ENCODE results near the gene NOP53. TPM values are rescaled to one million over a fixed set of nuclear protein-coding genes. Genes with fewer than 3 reads are reported as not detected.
"Not testable (repeated sequence)": the region's sequence is repeated elsewhere in the genome, so short reads cannot be mapped to it uniquely, and the experiment has no call there.

Gene NOP53
- total RNA-seq, 1 donor = 55.7 TPM

- H3K27me3 ChIP-seq (ENCODE audit: insufficient read depth, low read length) = no peaks in the 10 kb centered on the region
- peak; percentile 97 for DNase-seq (ENCODE audit: insufficient read length, low spot score, missing footprints)
- H4K20me1 ChIP-seq (ENCODE audit: insufficient read depth, low read length) = peaks cover 19% of the 10 kb centered on the region
- H3K9me3 ChIP-seq (ENCODE audit: low read depth, low read length) = no peaks in the 10 kb centered on the region
- TF ChIP-seq CTCF (IDR thresholded peaks at IDR 0.05; ENCODE audit: extremely low read depth, low read depth, low read length) = peak; percentile 75
- peaks cover 11% of the 10 kb centered on the region for H3K4me1 ChIP-seq (ENCODE audit: insufficient read depth, low read length)
- peaks cover 49% of the 10 kb centered on the region for H3K79me2 ChIP-seq (ENCODE audit: insufficient read depth, low read length)
- peak within 1 kb of the TSS; percentile 77 for H2AFZ ChIP-seq (ENCODE audit: low read length)
- peaks cover 22% of the 10 kb centered on the region for H3K36me3 ChIP-seq (ENCODE audit: insufficient read depth, low read length)
- H3K4me3 ChIP-seq (ENCODE audit: insufficient read depth, low read length) = peak within 1 kb of the TSS; percentile 97
- H3K27ac ChIP-seq (ENCODE audit: low read depth, low read length) = peak within 1 kb of the TSS; percentile 78
- H3K4me2 ChIP-seq (ENCODE audit: insufficient read depth, low read length) = peak within 1 kb of the TSS; percentile 81
Measured at GRCh38 chr19:47713046-47714021, 32.0 kb upstream of the NOP53 start, which contains the start of gene EHD2. Gene EHD2, plus strand, starts transcription at chr19:47713422. Its CDS starts 3,191 bp downstream, at chr19:47716613.

- peaks cover 22% of the 10 kb centered on the region for H3K36me3 ChIP-seq (ENCODE audit: insufficient read depth, low read length)
- H3K4me1 ChIP-seq (ENCODE audit: insufficient read depth, low read length) = peaks cover 18% of the 10 kb centered on the region
- no peaks in the 10 kb centered on the region for H3K27me3 ChIP-seq (ENCODE audit: insufficient read depth, low read length)
- peak overlapping the region; percentile 81 for H3K4me2 ChIP-seq (ENCODE audit: insufficient read depth, low read length)
- peaks cover 51% of the 10 kb centered on the region for H3K79me2 ChIP-seq (ENCODE audit: insufficient read depth, low read length)
- peak; percentile 58 for DNase-seq (ENCODE audit: insufficient read length, low spot score, missing footprints)
- no peaks in the 10 kb centered on the region for H3K9me3 ChIP-seq (ENCODE audit: low read depth, low read length)
- peak overlapping the region; percentile 78 for H3K27ac ChIP-seq (ENCODE audit: low read depth, low read length)
- TF ChIP-seq CTCF (IDR thresholded peaks at IDR 0.05; ENCODE audit: extremely low read depth, low read depth, low read length) = no peak
- H4K20me1 ChIP-seq (ENCODE audit: insufficient read depth, low read length) = peaks cover 19% of the 10 kb centered on the region
- no peak overlapping the region for H2AFZ ChIP-seq (ENCODE audit: low read length)
- H3K4me3 ChIP-seq (ENCODE audit: insufficient read depth, low read length) = peak overlapping the region; percentile 97
Measured at GRCh38 chr19:47714339-47714738, 31.0 kb upstream of the NOP53 start.

GRCh38 chr19:47714855-47715254 lies 30.5 kb upstream of the NOP53 start:
- H3K4me3 ChIP-seq (ENCODE audit: insufficient read depth, low read length) = peak overlapping the region; percentile 97
- H3K9me3 ChIP-seq (ENCODE audit: low read depth, low read length); H2AFZ ChIP-seq (ENCODE audit: low read length); DNase-seq (ENCODE audit: insufficient read length, low spot score, missing footprints); H3K27ac ChIP-seq (ENCODE audit: low read depth, low read length); H3K27me3 ChIP-seq (ENCODE audit: insufficient read depth, low read length): not testable (repeated sequence)
- H3K36me3 ChIP-seq (ENCODE audit: insufficient read depth, low read length) = peaks cover 22% of the 10 kb centered on the region
- peaks cover 23% of the 10 kb centered on the region for H3K4me1 ChIP-seq (ENCODE audit: insufficient read depth, low read length)
- peaks cover 19% of the 10 kb centered on the region for H4K20me1 ChIP-seq (ENCODE audit: insufficient read depth, low read length)
- H3K79me2 ChIP-seq (ENCODE audit: insufficient read depth, low read length) = peaks cover 53% of the 10 kb centered on the region
- H3K4me2 ChIP-seq (ENCODE audit: insufficient read depth, low read length) = peak overlapping the region; percentile 81

GRCh38 chr19:47716270-47716937 lies 28.9 kb upstream of the NOP53 start:
- DNase-seq (ENCODE audit: insufficient read length, low spot score, missing footprints) = no peak
- no peaks in the 10 kb centered on the region for H3K27me3 ChIP-seq (ENCODE audit: insufficient read depth, low read length)
- H3K4me3 ChIP-seq (ENCODE audit: insufficient read depth, low read length) = no peak overlapping the region
- peaks cover 29% of the 10 kb centered on the region for H3K36me3 ChIP-seq (ENCODE audit: insufficient read depth, low read length)
- no peak for TF ChIP-seq CTCF (IDR thresholded peaks at IDR 0.05; ENCODE audit: extremely low read depth, low read depth, low read length)
- no peak overlapping the region for H3K27ac ChIP-seq (ENCODE audit: low read depth, low read length)
- peaks cover 64% of the 10 kb centered on the region for H3K79me2 ChIP-seq (ENCODE audit: insufficient read depth, low read length)
- peaks cover 34% of the 10 kb centered on the region for H3K4me1 ChIP-seq (ENCODE audit: insufficient read depth, low read length)
- H2AFZ ChIP-seq (ENCODE audit: low read length) = no peak overlapping the region
- H3K4me2 ChIP-seq (ENCODE audit: insufficient read depth, low read length) = no peak overlapping the region
- peaks cover 19% of the 10 kb centered on the region for H4K20me1 ChIP-seq (ENCODE audit: insufficient read depth, low read length)
- H3K9me3 ChIP-seq (ENCODE audit: low read depth, low read length) = no peaks in the 10 kb centered on the region

- H2AFZ ChIP-seq (ENCODE audit: low read length); H3K27me3 ChIP-seq (ENCODE audit: insufficient read depth, low read length); H3K9me3 ChIP-seq (ENCODE audit: low read depth, low read length); DNase-seq (ENCODE audit: insufficient read length, low spot score, missing footprints): not testable (repeated sequence)
- peak overlapping the region; percentile 42 for H3K4me2 ChIP-seq (ENCODE audit: insufficient read depth, low read length)
- H4K20me1 ChIP-seq (ENCODE audit: insufficient read depth, low read length) = peaks cover 22% of the 10 kb centered on the region
- H3K36me3 ChIP-seq (ENCODE audit: insufficient read depth, low read length) = peaks cover 39% of the 10 kb centered on the region
- H3K79me2 ChIP-seq (ENCODE audit: insufficient read depth, low read length) = peaks cover 58% of the 10 kb centered on the region
- H3K27ac ChIP-seq (ENCODE audit: low read depth, low read length) = peak overlapping the region; percentile 81
- H3K4me1 ChIP-seq (ENCODE audit: insufficient read depth, low read length) = peaks cover 49% of the 10 kb centered on the region
- H3K4me3 ChIP-seq (ENCODE audit: insufficient read depth, low read length) = peak overlapping the region; percentile 51
Measured at GRCh38 chr19:47718415-47719046, 26.8 kb upstream of the NOP53 start.

Data from osteoblast (primary cell).